AML-193 (cell line): ENCODE results near the gene MYO10.
"Not testable (repeated sequence)": the region's sequence is repeated elsewhere in the genome, so short reads cannot be mapped to it uniquely, and the experiment has no call there.

Source experiments
- DNase-seq, 2 experiments: peaks; one replicate each; lab custom pipeline; 2025; lab: John Stamatoyannopoulos, UW

MYO10 gene

GRCh38 chr5:16740811-16741392 lies 195.2 kb downstream of the MYO10 start:
- no peak for DNase-seq

- no peak for DNase-seq
Observed at GRCh38 chr5:16740066-16740810, 195.8 kb downstream of the MYO10 start.

GRCh38 chr5:16738393-16738792 lies 197.7 kb downstream of the MYO10 start:
- not testable (repeated sequence) for DNase-seq

- DNase-seq: no peak
Observed at GRCh38 chr5:16737620-16738364, 198.3 kb downstream of the MYO10 start.

- no peak for DNase-seq
Observed at GRCh38 chr5:16737209-16737608, 198.9 kb downstream of the MYO10 start.

GRCh38 chr5:16736158-16736995 lies 199.7 kb downstream of the MYO10 start:
- no peak for DNase-seq

GRCh38 chr5:16735101-16736060 lies 200.7 kb downstream of the MYO10 start:
- DNase-seq: no peak

GRCh38 chr5:16733331-16734006 lies 202.6 kb downstream of the MYO10 start:
- DNase-seq: no peak

- DNase-seq: no peak
Observed at GRCh38 chr5:16732356-16732755, 203.7 kb downstream of the MYO10 start.

GRCh38 chr5:16727755-16728325 lies 208.2 kb downstream of the MYO10 start:
- no peak for DNase-seq

GRCh38 chr5:16726538-16726946 lies 209.5 kb downstream of the MYO10 start:
- no peak for DNase-seq

GRCh38 chr5:16725575-16725974 lies 210.5 kb downstream of the MYO10 start:
- no peak for DNase-seq

- no peak for DNase-seq
Observed at GRCh38 chr5:16723821-16724220, 212.3 kb downstream of the MYO10 start.

- DNase-seq: no peak
Observed at GRCh38 chr5:16722097-16722495, 214.0 kb downstream of the MYO10 start.

GRCh38 chr5:16721151-16722096 lies 214.7 kb downstream of the MYO10 start:
- DNase-seq: no peak

- DNase-seq: not testable (repeated sequence)
Observed at GRCh38 chr5:16718036-16718435, 218.1 kb downstream of the MYO10 start.

- DNase-seq: no peak
Observed at GRCh38 chr5:16713386-16713928, 222.6 kb downstream of the MYO10 start.

- DNase-seq: no peak
Observed at GRCh38 chr5:16712620-16713019, 223.5 kb downstream of the MYO10 start.

- no peak for DNase-seq
Observed at GRCh38 chr5:16712178-16712577, 223.9 kb downstream of the MYO10 start.
